ENCODE data around the gene NUP214.
"Not testable (repeated sequence)": the region's sequence is repeated elsewhere in the genome, so short reads cannot be mapped to it uniquely, and the experiment has no call there.

NUP214 gene

GRCh38 chr9:131146186-131146585, 20.8 kb downstream of the NUP214 start:
- Mint-ChIP-seq H3K4me1 (peaks cover 6% of the 10 kb centered on the region), H3K36me3 (peaks cover 59% of the 10 kb centered on the region), H3K9me3 (no peaks in the 10 kb centered on the region), H3K4me3 (no peak overlapping the region), H3K27ac (no peak overlapping the region), H3K27me3 (no peaks in the 10 kb centered on the region)
- CTCF ChIA-PET = interaction anchor here (1.4 to 1.5 kb wide), 2 partner anchors 15 to 32 kb away, joined by 3 to 6 read pairs; no protein-coding TSS in a partner anchor
- DNase-seq = no peak

- no peaks in the 10 kb centered on the region for H3K27me3 Mint-ChIP-seq
- H3K4me1 Mint-ChIP-seq = peaks cover 6% of the 10 kb centered on the region
- DNase-seq = no peak
- no peaks in the 10 kb centered on the region for H3K9me3 Mint-ChIP-seq
- H3K27ac Mint-ChIP-seq = no peak overlapping the region
- H3K36me3 Mint-ChIP-seq = peaks cover 62% of the 10 kb centered on the region
- CTCF ChIA-PET = no interaction called here
- H3K4me3 Mint-ChIP-seq = no peak overlapping the region
Measured at GRCh38 chr9:131148276-131148675, 22.9 kb downstream of the NUP214 start.

- CTCF ChIA-PET = no interaction called here
- Mint-ChIP-seq H3K4me1 (peaks cover 6% of the 10 kb centered on the region), H3K9me3 (no peaks in the 10 kb centered on the region), H3K27me3 (no peaks in the 10 kb centered on the region), H3K4me3 (no peak overlapping the region), H3K36me3 (peaks cover 65% of the 10 kb centered on the region), H3K27ac (peak overlapping the region; percentile 0)
- DNase-seq = no peak
Measured at GRCh38 chr9:131148966-131149687, 23.7 kb downstream of the NUP214 start.

GRCh38 chr9:131149688-131150053, 24.3 kb downstream of the NUP214 start:
- CTCF ChIA-PET = no interaction called here
- no peaks in the 10 kb centered on the region for H3K27me3 Mint-ChIP-seq

GRCh38 chr9:131153595-131153994, 28.2 kb downstream of the NUP214 start:
- DNase-seq = no peak
- Mint-ChIP-seq H3K9me3 (no peaks in the 10 kb centered on the region), H3K4me3 (no peak overlapping the region), H3K27me3 (no peaks in the 10 kb centered on the region), H3K36me3 (peaks cover 59% of the 10 kb centered on the region), H3K4me1 (peaks cover 6% of the 10 kb centered on the region), H3K27ac (no peak overlapping the region)
- CTCF ChIA-PET = no interaction called here

More at GRCh38 chr9:131149688-131150053, 24.3 kb downstream of the NUP214 start:
- Mint-ChIP-seq H3K4me1 (peaks cover 6% of the 10 kb centered on the region), H3K4me3 (no peak overlapping the region), H3K27ac (peak overlapping the region; percentile 0), H3K36me3 (peaks cover 65% of the 10 kb centered on the region), H3K9me3 (no peaks in the 10 kb centered on the region)
- no peak for DNase-seq

GRCh38 chr9:131158673-131159072, 33.3 kb downstream of the NUP214 start:
- CTCF ChIA-PET = not testable (repeated sequence)
- peaks cover 50% of the 10 kb centered on the region for H3K36me3 Mint-ChIP-seq

GRCh38 chr9:131160416-131161112, 35.2 kb downstream of the NUP214 start:
- Mint-ChIP-seq H3K27me3 (no peaks in the 10 kb centered on the region), H3K36me3 (peaks cover 42% of the 10 kb centered on the region), H3K27ac (no peak overlapping the region), H3K4me1 (no peaks in the 10 kb centered on the region), H3K9me3 (no peaks in the 10 kb centered on the region), H3K4me3 (no peak overlapping the region)
- no peak for DNase-seq
- CTCF ChIA-PET = interaction anchor here (0.7 kb wide), 1 partner anchor 176 kb away, joined by 3 read pairs; no protein-coding TSS in a partner anchor

More at GRCh38 chr9:131158673-131159072, 33.3 kb downstream of the NUP214 start:
- not testable (repeated sequence) for H3K4me3 Mint-ChIP-seq, H3K27me3 Mint-ChIP-seq, DNase-seq, H3K4me1 Mint-ChIP-seq, H3K27ac Mint-ChIP-seq, H3K9me3 Mint-ChIP-seq

- H3K4me3 Mint-ChIP-seq = no peak overlapping the region
- no peaks in the 10 kb centered on the region for H3K9me3 Mint-ChIP-seq
- H3K4me1 Mint-ChIP-seq = no peaks in the 10 kb centered on the region
- H3K27me3 Mint-ChIP-seq = no peaks in the 10 kb centered on the region
- CTCF ChIA-PET = interaction anchor here (1.1 kb wide), 1 partner anchor 16 kb away, joined by 6 read pairs; no protein-coding TSS in a partner anchor
- no peak overlapping the region for H3K27ac Mint-ChIP-seq
- no peak for DNase-seq
- H3K36me3 Mint-ChIP-seq = peaks cover 44% of the 10 kb centered on the region
Measured at GRCh38 chr9:131161585-131161984, 36.2 kb downstream of the NUP214 start.

GRCh38 chr9:131162886-131163285, 37.5 kb downstream of the NUP214 start:
- no peaks in the 10 kb centered on the region for H3K9me3 Mint-ChIP-seq
- H3K4me3 Mint-ChIP-seq = no peak overlapping the region
- DNase-seq = no peak
- H3K27me3 Mint-ChIP-seq = no peaks in the 10 kb centered on the region
- no peak overlapping the region for H3K27ac Mint-ChIP-seq
- CTCF ChIA-PET = interaction anchor here (1.0 to 1.1 kb wide), 2 partner anchors 106 to 171 kb away, joined by 3 read pairs; no protein-coding TSS in a partner anchor
- H3K4me1 Mint-ChIP-seq = no peaks in the 10 kb centered on the region
- H3K36me3 Mint-ChIP-seq = peaks cover 41% of the 10 kb centered on the region

GRCh38 chr9:131165523-131165922, 40.1 kb downstream of the NUP214 start:
- peaks cover 5% of the 10 kb centered on the region for H3K4me1 Mint-ChIP-seq
- H3K9me3 Mint-ChIP-seq = no peaks in the 10 kb centered on the region
- no peak overlapping the region for H3K4me3 Mint-ChIP-seq
- no peaks in the 10 kb centered on the region for H3K27me3 Mint-ChIP-seq
- peaks cover 43% of the 10 kb centered on the region for H3K36me3 Mint-ChIP-seq
- no peak for DNase-seq
- CTCF ChIA-PET = no interaction called here
- no peak overlapping the region for H3K27ac Mint-ChIP-seq

GRCh38 chr9:131167146-131167692, 41.8 kb downstream of the NUP214 start:
- H3K4me3 Mint-ChIP-seq = no peak overlapping the region
- CTCF ChIA-PET = interaction anchor here (0.6 to 2.2 kb wide), 4 partner anchors 11 to 194 kb away, joined by 3 to 7 read pairs (median 3); no protein-coding TSS in a partner anchor
- no peaks in the 10 kb centered on the region for H3K9me3 Mint-ChIP-seq
- H3K4me1 Mint-ChIP-seq = peaks cover 5% of the 10 kb centered on the region
- no peak overlapping the region for H3K27ac Mint-ChIP-seq
- H3K27me3 Mint-ChIP-seq = no peaks in the 10 kb centered on the region
- no peak for DNase-seq
- peaks cover 46% of the 10 kb centered on the region for H3K36me3 Mint-ChIP-seq

- DNase-seq = no peak
- H3K4me1 Mint-ChIP-seq = peaks cover 5% of the 10 kb centered on the region
- peaks cover 47% of the 10 kb centered on the region for H3K36me3 Mint-ChIP-seq
- CTCF ChIA-PET = interaction anchor here (0.6 to 2.2 kb wide), 4 partner anchors 10 to 194 kb away, joined by 3 to 7 read pairs (median 3); no protein-coding TSS in a partner anchor
- H3K9me3 Mint-ChIP-seq = no peaks in the 10 kb centered on the region
- H3K27me3 Mint-ChIP-seq = no peaks in the 10 kb centered on the region
- H3K27ac Mint-ChIP-seq = no peak overlapping the region
- H3K4me3 Mint-ChIP-seq = no peak overlapping the region
Measured at GRCh38 chr9:131167936-131168335, 42.5 kb downstream of the NUP214 start.

GRCh38 chr9:131169563-131170240, 44.3 kb downstream of the NUP214 start:
- Mint-ChIP-seq H3K36me3 (peaks cover 41% of the 10 kb centered on the region), H3K27ac (no peak overlapping the region), H3K4me1 (peaks cover 5% of the 10 kb centered on the region), H3K9me3 (no peaks in the 10 kb centered on the region), H3K4me3 (no peak overlapping the region), H3K27me3 (no peaks in the 10 kb centered on the region)
- CTCF ChIA-PET = no interaction called here
- DNase-seq = no peak

- CTCF ChIA-PET = interaction anchor here (10.4 kb wide), 1 partner anchor 161 kb away, joined by 161 read pairs; no protein-coding TSS in a partner anchor
- Mint-ChIP-seq H3K27me3 (no peaks in the 10 kb centered on the region), H3K4me3 (no peak overlapping the region), H3K36me3 (peaks cover 56% of the 10 kb centered on the region), H3K4me1 (peaks cover 14% of the 10 kb centered on the region), H3K9me3 (no peaks in the 10 kb centered on the region), H3K27ac (no peak overlapping the region)
- no peak for DNase-seq
Measured at GRCh38 chr9:131173995-131174394, 48.6 kb downstream of the NUP214 start.
